Choroid plexus epithelial cell (primary cell): Measurements from ENCODE around the gene USP50.

Experiments
- DNase-seq: peaks from one replicate; pipeline ENCODE4 v3.0.0-alpha.2; 2010; ENCODE audit warnings: low read depth
- H3K4me3 ChIP-seq: 2 replicates; pipeline ENCODE4 v1.5.1; 2011; ENCODE audit warnings: low read depth, mild to moderate bottlenecking, control low read depth, low read length, moderate library complexity
- CTCF ChIP-seq: conservative IDR thresholded peaks from 2 replicates; pipeline ENCODE4 v1.5.1; 2011; ENCODE audit warnings: low read depth, mild to moderate bottlenecking, control low read depth, inconsistent platforms, low read length, moderate library complexity

USP50 gene

GRCh38 chr15:50562735-50563640, 16.5 kb upstream of the USP50 start:
- TF ChIP-seq CTCF, result no peak
- no peak overlapping the region for H3K4me3 ChIP-seq
- peak; percentile 70 for DNase-seq

GRCh38 chr15:50558012-50558411, 11.5 kb upstream of the USP50 start:
- TF ChIP-seq CTCF, result no peak
- no peak overlapping the region for H3K4me3 ChIP-seq
- no peak for DNase-seq

GRCh38 chr15:50556642-50557371, 10.3 kb upstream of the USP50 start:
- DNase-seq, result no peak
- TF ChIP-seq CTCF, result no peak
- H3K4me3 ChIP-seq, result no peak overlapping the region

- TF ChIP-seq CTCF, result no peak
- H3K4me3 ChIP-seq, result no peak overlapping the region
- DNase-seq, result no peak
Measured at GRCh38 chr15:50552238-50552637, 5.8 kb upstream of the USP50 start.

GRCh38 chr15:50549326-50549725, 2.9 kb upstream of the USP50 start:
- no peak overlapping the region for H3K4me3 ChIP-seq
- DNase-seq, result no peak
- no peak for TF ChIP-seq CTCF

GRCh38 chr15:50544368-50544767, 2.1 kb downstream of the USP50 start:
- no peak overlapping the region for H3K4me3 ChIP-seq
- DNase-seq, result no peak
- no peak for TF ChIP-seq CTCF
